Measurements from ENCODE around the gene CLBA1.
A peak's percentile ranks its signal among the peaks of the same experiment; 100 is the strongest.
"Not testable (repeated sequence)": the region's sequence is repeated elsewhere in the genome, so short reads cannot be mapped to it uniquely, and the experiment has no call there.

Gene CLBA1

DNA sequence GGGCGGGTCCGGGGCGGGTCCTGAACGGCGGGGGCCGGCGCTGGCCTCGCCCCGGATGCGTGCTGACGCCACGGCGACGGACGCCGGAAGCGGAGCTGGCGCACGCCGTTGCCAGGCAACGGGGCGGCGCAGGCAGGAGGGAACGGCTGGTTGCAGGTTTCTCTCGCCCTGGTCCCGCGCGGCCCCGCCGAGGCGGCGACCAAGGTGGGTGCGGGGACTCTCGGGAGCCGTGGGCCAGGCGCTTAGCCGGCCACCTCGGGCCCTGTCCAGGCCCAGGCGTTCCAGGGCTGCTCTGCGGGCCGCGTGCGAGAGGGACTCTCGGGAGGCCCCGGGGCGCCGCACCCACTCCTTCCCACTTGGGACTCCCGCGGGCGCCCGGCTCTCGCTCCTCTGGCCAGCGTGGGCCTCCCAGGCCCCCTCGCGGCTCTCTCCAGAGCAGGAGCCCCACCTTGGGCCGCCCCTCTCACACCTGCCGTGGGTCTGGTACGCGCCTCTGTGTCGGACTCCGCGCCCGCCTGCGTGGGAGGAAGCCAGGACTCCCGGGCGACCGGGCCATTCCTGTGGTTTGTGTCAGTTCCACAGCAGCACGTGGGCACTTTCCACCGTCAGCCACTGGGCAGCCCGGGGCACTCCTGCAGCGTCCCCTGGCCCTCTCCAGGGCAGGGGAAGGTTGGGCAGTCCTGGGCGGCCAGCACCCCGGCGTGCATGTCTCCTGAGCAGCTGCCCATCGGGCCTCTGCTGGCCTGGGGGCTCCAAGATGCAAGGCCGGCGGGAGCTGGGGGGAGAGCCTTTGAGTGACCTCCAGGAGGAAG lies at the start of gene CLBA1:
TSS of gene CLBA1 (plus strand) at position 114 of the 812 bp plus-strand sequence. CDS start at position 758, 644 bp downstream.
- DNase-seq (ENCODE audit: low spot score), result peak; percentile 96

DNA sequence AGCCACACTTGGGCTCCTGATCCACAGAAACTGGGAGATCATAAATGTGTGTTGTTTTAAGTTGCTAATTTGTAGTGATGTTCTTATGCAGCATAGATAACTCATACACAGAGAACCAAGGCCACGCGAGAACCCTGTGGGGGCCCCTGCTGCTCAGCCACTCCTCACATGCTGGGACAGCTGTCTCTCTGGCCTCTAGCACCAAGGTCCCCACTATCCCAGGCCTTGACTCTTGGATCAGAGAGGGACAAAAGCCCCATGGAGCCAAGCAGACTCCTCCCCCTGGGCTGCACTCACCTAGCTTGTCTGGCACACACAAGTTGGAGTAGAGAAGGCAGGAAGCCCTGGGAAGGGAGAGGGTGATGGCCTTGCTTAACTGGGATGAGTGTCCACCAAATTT lies 49.6 kb upstream of the CLBA1 start:
- no peak for DNase-seq (ENCODE audit: low spot score)

DNA sequence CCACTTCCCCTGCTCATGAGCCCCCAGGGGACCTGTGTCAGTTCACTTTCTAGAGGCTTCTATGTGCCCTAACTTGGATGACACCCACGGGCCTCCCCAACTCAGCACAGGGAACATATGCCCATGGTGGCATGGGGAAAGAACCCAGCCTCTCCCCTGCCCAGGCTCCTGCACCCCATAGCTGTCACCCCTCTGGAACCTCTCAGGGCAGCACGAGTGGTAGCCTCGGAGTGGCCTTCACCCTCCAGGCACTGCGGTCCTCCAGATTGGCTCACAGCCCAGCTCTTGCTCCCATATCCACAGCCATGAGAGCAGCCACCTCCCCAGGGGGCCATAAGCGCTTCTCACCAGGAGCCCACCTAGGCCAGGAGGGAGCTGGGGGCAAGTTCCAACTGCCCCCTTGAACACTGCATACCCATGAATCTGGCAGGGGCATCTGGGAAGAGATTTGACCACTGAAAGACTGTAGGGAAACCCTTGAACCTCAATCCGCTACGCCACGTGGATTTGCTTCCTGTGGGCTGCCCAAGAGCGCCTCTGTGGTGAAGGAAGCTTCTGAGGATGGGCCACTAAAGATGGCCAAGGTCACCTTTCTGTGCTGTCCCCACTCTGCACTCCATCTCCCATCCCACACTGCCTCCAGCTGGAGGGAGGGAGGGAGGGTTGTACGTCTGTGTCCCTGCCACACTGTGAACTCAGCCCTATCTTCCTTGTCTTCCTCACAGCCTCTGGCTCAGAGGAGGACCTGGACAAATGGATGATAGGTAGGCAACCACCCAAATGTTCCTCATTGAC lies 49.0 kb upstream of the CLBA1 start:
- no peak for DNase-seq (ENCODE audit: low spot score)

DNA sequence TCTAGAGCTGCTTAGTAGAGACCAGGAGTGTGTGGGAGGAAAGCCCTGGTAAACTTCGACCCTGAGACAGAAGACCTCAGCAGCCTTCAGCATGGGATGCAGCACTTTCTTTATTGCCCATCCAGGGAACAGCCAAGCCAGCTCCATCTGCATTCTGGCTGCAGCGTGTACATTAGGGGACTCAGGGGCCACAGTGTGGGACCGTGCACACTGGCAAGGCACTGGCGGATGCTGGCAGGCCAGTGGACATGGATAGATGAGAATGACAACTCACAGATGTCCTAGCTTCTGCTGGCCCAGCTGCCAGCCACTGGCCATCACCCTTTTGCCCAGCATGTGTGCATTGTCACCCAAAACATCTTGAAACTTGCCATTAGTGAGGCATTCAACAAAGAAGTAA lies 48.4 kb upstream of the CLBA1 start:
- no peak for DNase-seq (ENCODE audit: low spot score)

DNA sequence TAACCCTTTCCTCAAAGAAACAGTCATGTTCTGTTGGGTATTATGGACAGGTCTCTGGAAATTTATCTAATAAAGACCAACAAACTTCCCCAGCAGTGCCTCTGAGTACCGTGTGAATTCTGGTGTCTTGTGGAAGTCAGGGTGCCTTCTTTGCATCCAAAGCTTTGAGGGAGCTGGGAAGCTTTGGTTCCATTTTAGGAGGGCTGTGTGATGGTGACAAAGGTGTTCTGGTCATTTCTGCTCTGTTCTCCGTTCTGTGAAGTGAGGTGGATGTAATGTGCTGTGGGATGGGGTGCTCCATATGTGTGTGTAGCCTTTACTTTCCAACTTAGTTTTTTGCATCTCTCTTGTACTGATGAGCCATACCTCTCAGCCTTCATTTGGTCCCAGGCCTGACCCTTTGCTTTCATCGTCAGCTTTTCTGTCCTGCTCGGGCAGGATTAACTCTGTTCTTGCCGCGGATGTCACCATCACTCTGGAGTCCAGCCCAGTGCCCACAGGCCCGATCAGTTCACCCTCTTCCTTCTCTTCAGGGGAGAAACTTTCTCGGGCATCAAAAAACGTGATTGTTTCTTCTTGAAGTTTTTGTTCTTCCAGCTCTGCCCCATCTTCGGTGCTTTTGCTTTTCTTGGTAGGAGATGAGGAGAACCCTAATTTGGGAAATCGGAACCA lies 47.8 kb upstream of the CLBA1 start:
- DNase-seq (ENCODE audit: low spot score), result no peak

DNA sequence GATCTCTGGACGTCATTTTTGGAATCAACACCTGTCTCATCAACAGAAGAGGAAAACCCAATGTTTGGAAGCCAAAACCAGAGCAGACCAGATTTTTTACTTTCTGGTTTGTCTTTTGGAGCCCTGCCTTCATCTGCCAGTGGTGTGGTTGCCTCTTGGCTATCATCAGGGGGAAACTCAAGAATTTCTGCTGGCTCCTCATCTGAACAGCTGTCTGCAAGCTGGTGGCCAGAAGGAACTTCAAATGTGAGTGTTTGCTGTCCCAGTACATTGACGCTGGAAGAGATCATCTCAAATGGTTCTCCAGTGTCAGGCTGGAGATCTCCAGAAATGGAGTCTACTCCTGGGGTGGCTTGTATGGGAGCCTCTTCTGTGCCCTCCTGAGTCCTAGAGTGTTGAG lies 47.2 kb upstream of the CLBA1 start:
- DNase-seq (ENCODE audit: low spot score), result no peak

DNA sequence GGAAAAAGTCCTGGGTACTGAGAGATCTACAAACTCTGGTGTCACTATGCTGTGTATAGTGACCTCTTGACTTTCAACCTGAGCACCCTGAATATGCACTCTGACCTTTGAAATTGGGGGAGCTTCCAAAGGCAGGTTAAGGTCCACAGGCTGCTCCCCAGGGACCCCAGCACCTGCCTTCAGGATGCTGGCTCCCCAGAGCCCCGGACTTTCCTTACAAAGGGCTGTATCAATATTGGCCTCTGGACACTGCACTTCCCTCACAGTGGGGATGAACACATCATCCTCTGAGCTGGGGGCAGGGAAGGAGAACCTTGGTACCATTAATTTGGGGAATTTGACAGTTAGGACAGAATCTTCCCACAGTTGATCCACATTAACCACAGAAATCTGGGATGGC lies 46.6 kb upstream of the CLBA1 start:
- DNase-seq (ENCODE audit: low spot score), result no peak

GRCh38 chr14:104939666-104940410 lies 45.8 kb upstream of the CLBA1 start:
- peak; percentile 32 for DNase-seq (ENCODE audit: low spot score)

DNA sequence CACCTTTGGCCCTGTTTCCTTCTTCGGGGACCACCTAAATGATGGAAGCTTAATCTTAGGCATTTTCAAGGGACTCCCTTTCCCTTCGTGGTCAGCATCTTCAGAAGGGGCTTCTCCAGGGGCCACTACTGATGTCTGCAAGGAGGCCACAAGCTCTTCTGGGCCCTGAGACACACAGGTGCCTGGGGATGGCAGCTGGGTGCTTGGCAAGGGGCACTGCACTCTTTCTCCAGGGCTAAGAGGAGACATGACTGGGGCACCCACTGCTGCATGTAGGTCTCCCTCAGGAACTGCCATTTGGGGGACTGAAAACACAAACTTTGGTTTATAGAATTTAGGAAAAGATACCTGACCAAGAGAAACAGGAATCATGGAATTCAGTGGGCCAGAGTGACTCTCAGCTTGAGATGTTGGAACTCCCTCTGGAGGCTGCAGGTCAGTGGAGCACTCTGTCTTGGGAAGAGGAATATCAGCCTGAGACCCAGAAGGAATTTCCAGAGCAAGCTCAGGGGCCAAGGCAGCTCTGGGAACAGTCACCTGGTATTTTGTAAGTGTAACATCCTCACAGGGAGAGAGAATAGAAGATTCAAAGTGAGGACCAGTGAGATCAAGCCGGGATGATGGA lies 45.0 kb upstream of the CLBA1 start:
- DNase-seq (ENCODE audit: low spot score), result no peak

GRCh38 chr14:104941508-104942365 lies 43.9 kb upstream of the CLBA1 start:
- DNase-seq (ENCODE audit: low spot score), result no peak

- no peak for DNase-seq (ENCODE audit: low spot score)
Observed at GRCh38 chr14:104942586-104942985, 43.0 kb upstream of the CLBA1 start.

GRCh38 chr14:104943216-104944015 lies 42.2 kb upstream of the CLBA1 start:
- DNase-seq (ENCODE audit: low spot score), result not testable (repeated sequence)

DNA sequence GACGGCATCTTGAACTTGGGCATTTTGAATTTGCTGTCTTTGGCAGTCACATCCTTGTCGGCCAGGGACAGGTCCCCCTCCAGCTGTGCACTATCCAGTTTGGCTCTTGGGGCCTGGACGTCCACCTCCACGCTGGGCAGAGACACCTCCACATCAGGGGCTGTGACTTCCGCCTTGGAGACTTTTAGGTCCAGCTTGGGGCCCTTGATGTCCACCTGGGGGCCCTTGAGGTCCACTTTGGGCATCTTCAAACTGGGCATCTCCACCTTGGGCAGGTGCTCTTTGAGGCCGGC lies 41.6 kb upstream of the CLBA1 start:
- not testable (repeated sequence) for DNase-seq (ENCODE audit: low spot score)

DNA sequence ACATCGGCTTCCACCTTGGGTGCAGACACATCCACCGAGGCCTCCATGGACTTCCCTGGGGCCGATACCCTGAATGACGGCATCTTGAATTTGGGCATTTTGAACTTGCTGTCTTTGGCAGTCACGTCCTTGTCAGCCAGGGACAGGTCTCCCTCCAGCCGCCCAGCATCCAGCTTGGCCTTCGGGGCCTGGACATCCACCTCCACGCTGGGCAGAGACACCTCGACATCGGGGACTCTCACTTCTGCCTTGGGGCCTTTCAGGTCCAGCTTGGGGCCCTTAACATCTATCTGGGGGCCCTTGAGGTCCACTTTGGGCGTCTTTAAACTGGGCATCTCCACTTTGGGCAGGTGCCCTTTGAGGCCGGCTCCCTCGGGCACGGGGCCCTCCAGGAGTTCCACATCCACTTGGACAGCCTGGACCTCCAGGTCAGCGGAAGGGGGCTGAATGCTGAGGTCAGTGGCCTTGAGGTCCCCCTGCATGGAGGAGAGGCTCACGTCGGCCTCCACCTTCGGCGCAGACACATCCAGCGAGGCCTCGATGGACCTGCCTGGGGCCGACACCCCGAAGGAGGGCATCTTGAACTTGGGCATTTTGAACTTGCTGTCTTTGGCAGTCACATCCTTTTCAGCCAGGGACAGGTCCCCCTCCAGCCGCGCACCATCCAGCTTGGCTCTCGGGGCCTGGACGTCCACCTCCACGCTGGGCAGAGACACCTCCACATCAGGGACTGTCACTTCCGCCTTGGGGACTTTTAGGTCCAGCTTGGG lies 41.0 kb upstream of the CLBA1 start:
- DNase-seq (ENCODE audit: low spot score), result not testable (repeated sequence)

DNA sequence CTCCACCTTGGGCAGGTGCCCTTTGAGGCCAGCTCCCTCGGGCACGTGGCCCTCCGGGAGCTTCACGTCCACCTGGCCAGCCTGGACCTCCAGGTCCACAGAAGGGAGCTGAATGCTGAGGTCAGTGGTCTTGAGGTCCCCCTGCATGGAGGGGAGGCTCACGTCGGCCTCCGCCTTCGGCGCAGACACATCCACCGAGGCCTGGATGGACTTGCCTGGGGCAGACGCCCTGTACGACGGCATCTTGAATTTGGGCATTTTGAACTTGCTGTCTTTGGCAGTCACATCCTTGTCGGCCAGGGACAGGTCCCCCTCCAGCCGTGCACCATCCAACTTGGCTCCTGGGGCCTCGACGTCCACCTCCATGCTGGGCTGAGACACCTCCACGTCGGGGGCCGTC lies 40.3 kb upstream of the CLBA1 start:
- DNase-seq (ENCODE audit: low spot score), result not testable (repeated sequence)

DNA sequence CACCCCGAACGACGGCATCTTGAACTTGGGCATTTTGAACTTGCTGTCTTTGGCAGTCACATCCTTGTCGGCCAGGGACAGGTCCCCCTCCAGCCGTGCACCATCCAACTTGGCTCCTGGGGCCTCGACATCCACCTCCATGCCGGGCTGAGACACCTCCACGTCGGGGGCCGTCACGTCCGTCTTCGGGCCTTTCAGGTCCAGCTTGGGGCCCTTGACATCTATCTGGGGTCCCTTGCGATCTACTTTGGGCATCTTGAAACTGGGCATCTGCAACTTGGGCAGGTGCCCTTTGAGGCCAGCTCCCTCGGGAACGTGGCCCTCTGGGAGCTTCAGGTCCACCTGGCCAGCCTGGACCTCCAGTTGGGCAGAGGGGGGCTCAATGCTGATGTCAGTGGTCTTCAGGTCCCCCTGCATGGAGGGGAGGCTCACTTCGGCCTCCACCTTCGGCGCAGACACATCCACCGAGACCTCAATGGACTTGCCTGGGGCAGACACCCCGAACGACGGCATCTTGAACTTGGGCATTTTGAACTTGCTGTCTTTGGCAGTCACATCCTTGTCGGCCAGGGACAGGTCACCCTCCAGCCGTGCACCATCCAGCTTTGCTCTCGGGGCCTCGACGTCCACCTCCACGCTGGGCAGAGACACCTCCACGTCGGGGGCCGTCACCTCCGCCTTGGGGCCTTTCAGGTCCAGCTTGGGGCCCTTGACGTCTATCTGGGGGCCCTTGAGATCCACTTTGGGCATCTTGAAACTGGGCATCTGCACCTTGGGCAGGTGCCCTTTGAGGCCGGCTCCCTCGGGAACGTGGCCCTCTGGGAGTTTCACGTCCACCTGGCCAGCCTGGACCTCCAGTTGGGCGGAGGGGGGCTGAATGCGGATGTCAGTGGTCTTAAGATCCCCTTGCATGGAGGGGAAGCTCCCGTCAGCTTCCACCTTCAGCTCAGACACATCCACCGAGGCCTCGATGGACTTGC lies 39.3 kb upstream of the CLBA1 start:
- not testable (repeated sequence) for DNase-seq (ENCODE audit: low spot score)

- not testable (repeated sequence) for DNase-seq (ENCODE audit: low spot score)
Observed at GRCh38 chr14:104947201-104947600, 38.4 kb upstream of the CLBA1 start.

Measured in Ammon's horn (tissue), 1 donor.